Mesenchymal stem cell (in vitro differentiated cells and primary cell): ENCODE data around the gene HCN4.

Experiments
- DNase-seq: peaks from one replicate; pipeline ENCODE4 v3.0.0-alpha.2; 2013
- H2AFZ ChIP-seq: one replicate; pipeline ENCODE4 v1.6.1; 2013; ENCODE audit warnings: low read depth, mild to moderate bottlenecking, control low read depth, inconsistent platforms, low read length, moderate library complexity
- H2AK5ac ChIP-seq: 2 replicates; pipeline ENCODE4 v1.6.1; 2013; ENCODE audit warnings: low read length, moderate library complexity, mild to moderate bottlenecking, inconsistent platforms; ENCODE audit not compliant: severe bottlenecking
- H2BK120ac ChIP-seq: one replicate; pipeline ENCODE4 v1.6.1; 2013; ENCODE audit warnings: low read depth, mild to moderate bottlenecking, inconsistent platforms, low read length, moderate library complexity
- H2BK12ac ChIP-seq, 2 experiments: one replicate each; pipeline ENCODE4 v1.6.1; 2013; ENCODE audit warnings: inconsistent platforms in 2 of 2, low read length in 2 of 2, mild to moderate bottlenecking in 2 of 2, moderate library complexity in 2 of 2, control low read depth in 1 of 2
- H2BK15ac ChIP-seq: one replicate; pipeline ENCODE4 v1.6.1; 2013; ENCODE audit warnings: mild to moderate bottlenecking, low read depth, inconsistent platforms; ENCODE audit not compliant: poor library complexity, severe bottlenecking
- H2BK5ac ChIP-seq: 2 replicates; pipeline ENCODE4 v1.6.1; 2013; ENCODE audit warnings: low read depth, mild to moderate bottlenecking, low read length, control low read depth, inconsistent platforms; ENCODE audit not compliant: poor library complexity, severe bottlenecking
- H3K14ac ChIP-seq, 2 experiments: one replicate each; pipeline ENCODE4 v1.6.1; 2013; ENCODE audit warnings: inconsistent platforms in 2 of 2, low read length in 2 of 2, control low read depth in 1 of 2, mild to moderate bottlenecking in 1 of 2, moderate library complexity in 1 of 2
- H3K18ac ChIP-seq, 2 experiments: one replicate each; pipeline ENCODE4 v1.6.1; 2013; ENCODE audit warnings: inconsistent platforms in 2 of 2, low read length in 2 of 2, control low read depth in 1 of 2, low read depth in 1 of 2, mild to moderate bottlenecking in 1 of 2
- H3K23ac ChIP-seq, 2 experiments: one replicate each; pipeline ENCODE4 v1.6.1; 2013; ENCODE audit warnings: inconsistent platforms in 2 of 2, low read length in 2 of 2, mild to moderate bottlenecking in 2 of 2, moderate library complexity in 2 of 2, control low read depth in 1 of 2
- H3K27ac ChIP-seq: 2 replicates; pipeline ENCODE4 v1.5.1; 2013; ENCODE audit warnings: mild to moderate bottlenecking, moderate library complexity, low read length, control low read depth, inconsistent platforms; ENCODE audit not compliant: poor library complexity, severe bottlenecking
- H3K27me3 ChIP-seq, 2 experiments: 2 replicates each; pipeline versions ENCODE4 v1.6.1 to v1.7.0; 2013; ENCODE audit warnings: low read length in 2 of 2, mild to moderate bottlenecking in 2 of 2, moderate library complexity in 2 of 2, control low read depth in 1 of 2, inconsistent platforms in 1 of 2; ENCODE audit not compliant: control insufficient read depth in 1 of 2, insufficient read depth in 1 of 2
- H3K36me3 ChIP-seq, 2 experiments: 2 replicates each; pipeline versions ENCODE4 v1.6.1 to v1.7.0; 2013; ENCODE audit warnings: low read length in 2 of 2, control low read depth in 1 of 2, inconsistent platforms in 1 of 2, low read depth in 1 of 2, mild to moderate bottlenecking in 1 of 2; ENCODE audit not compliant: insufficient read depth in 2 of 2, control insufficient read depth in 1 of 2
- H3K4ac ChIP-seq, 2 experiments: one replicate each; pipeline ENCODE4 v1.6.1; 2013; ENCODE audit warnings: inconsistent platforms in 2 of 2, low read length in 2 of 2, mild to moderate bottlenecking in 2 of 2, moderate library complexity in 2 of 2, control low read depth in 1 of 2, low read depth in 1 of 2
- H3K4me1 ChIP-seq: 2 replicates; pipeline ENCODE4 v1.6.1; 2013; ENCODE audit warnings: low read depth, low read length, control low read depth; ENCODE audit not compliant: control insufficient read depth, insufficient read depth
- H3K4me2 ChIP-seq: 2 replicates; pipeline ENCODE4 v1.6.1; 2013; ENCODE audit warnings: low read length, mild to moderate bottlenecking, inconsistent platforms; ENCODE audit not compliant: poor library complexity, severe bottlenecking
- H3K4me3 ChIP-seq, 2 experiments: 2 replicates each; pipeline versions ENCODE4 v1.5.1 to v1.7.0; 2013; ENCODE audit warnings: low read length in 2 of 2, mild to moderate bottlenecking in 2 of 2, control low read depth in 1 of 2, low read depth in 1 of 2; ENCODE audit not compliant: insufficient read depth in 1 of 2
- H3K79me1 ChIP-seq: replicated peaks from 2 replicates; pipeline ENCODE4 v1.6.1; 2013; ENCODE audit warnings: mild to moderate bottlenecking, control low read depth, low read length, inconsistent platforms; ENCODE audit not compliant: poor library complexity, severe bottlenecking
- H3K9ac ChIP-seq: 2 replicates; pipeline ENCODE4 v1.7.0; 2013; ENCODE audit warnings: mild to moderate bottlenecking, low read length, moderate library complexity
- H3K9me3 ChIP-seq: 2 replicates; pipeline ENCODE4 v1.7.0; 2013; ENCODE audit warnings: mild to moderate bottlenecking, low read length; ENCODE audit not compliant: control insufficient read depth
- H4K8ac ChIP-seq: one replicate; pipeline ENCODE4 v1.6.1; 2013; ENCODE audit warnings: inconsistent platforms, mild to moderate bottlenecking, low read length, moderate library complexity
- H4K91ac ChIP-seq: one replicate; pipeline ENCODE4 v1.6.1; 2013; ENCODE audit warnings: mild to moderate bottlenecking, low read length, inconsistent platforms
- WGBS: methylation state at CpG from one replicate; pipeline ENCODE4 v1.1.7; 2013; ENCODE audit warnings: mixed read lengths; 5-methylcytosine and 5-hydroxymethylcytosine counted together

HCN4 gene

DNA sequence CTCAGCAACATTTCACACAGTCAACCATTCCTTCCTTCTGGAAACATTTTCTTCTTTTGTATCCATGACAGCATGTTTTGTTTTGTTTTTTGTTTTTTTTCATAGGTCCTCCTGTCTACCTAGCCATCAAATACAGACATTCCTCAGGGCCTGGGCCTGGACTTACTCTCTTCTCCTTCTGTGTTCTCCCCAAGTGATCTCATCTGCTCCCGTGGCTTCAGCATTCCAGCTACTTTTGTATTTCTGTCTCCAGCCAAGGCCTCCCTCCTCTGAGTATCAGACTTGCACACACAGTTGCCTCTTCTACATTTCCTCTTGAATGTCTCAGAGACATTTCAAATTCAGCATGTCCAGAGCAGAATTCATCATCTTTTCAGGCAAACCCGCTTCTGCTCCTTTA, 82.4 kb downstream of the HCN4 start:
- no peak overlapping the region for H3K14ac ChIP-seq
- no peak overlapping the region for H2BK5ac ChIP-seq
- no peak overlapping the region for H2BK15ac ChIP-seq
- peaks cover 7 to 36% of the 10 kb centered on the region in 2 experiments for H3K36me3 ChIP-seq
- H3K18ac ChIP-seq, result no peak overlapping the region
- no peak for DNase-seq
- H3K4me2 ChIP-seq, result no peak overlapping the region
- peak overlapping the region; percentile 10 for H3K27ac ChIP-seq
- no peak overlapping the region for H2BK120ac ChIP-seq
- no peak overlapping the region for H3K9ac ChIP-seq
- H2AFZ ChIP-seq, result no peak overlapping the region
- H3K27me3 ChIP-seq, result no peaks in the 10 kb centered on the region
- H3K4me1 ChIP-seq, result peaks cover 8% of the 10 kb centered on the region
- no peaks in the 10 kb centered on the region for H3K9me3 ChIP-seq
- no peak overlapping the region for H2AK5ac ChIP-seq
- no peak overlapping the region for H2BK12ac ChIP-seq
- 85% methylated on average over 2 of the region's 2 CpGs for WGBS
- H3K79me1 ChIP-seq, result no peaks in the 10 kb centered on the region
- no peak overlapping the region for H4K91ac ChIP-seq
- H4K8ac ChIP-seq, result no peak overlapping the region
- no peak overlapping the region for H3K4me3 ChIP-seq
- H3K4ac ChIP-seq, result no peak overlapping the region
- H3K23ac ChIP-seq, result no peak overlapping the region

DNA sequence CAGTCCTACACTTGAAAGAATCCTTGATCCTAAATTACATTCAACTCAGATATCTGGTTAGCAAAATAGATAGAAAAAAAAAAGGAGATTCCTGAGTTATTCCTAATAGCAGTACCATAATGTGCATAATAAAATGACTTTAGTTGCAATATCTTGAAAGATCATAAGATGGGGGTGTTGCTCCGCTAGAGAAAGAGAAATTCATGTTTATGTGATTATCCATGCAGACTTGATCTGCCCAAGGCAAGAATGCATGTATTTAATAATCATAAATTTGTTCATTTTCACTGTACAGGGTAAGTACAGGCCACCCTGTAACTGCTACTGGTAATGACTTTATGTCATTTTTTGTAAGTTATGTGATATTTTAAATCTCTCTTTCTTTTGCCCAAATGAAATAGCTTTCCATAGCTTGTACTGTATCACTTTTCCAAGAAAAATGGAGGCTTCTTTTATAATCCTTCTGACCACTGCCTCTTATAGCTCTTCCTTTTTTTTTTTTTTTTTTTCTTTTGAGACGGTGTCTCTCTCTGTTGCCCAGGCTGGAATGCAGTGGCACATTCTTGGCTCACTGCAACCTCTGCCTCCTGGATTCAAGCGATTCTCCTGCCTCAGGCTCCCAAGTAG, 84.6 kb downstream of the HCN4 start:
- H2BK15ac ChIP-seq, result no peak overlapping the region
- H2AFZ ChIP-seq, result no peak overlapping the region
- peaks cover 3 to 29% of the 10 kb centered on the region in 2 experiments for H3K36me3 ChIP-seq
- peaks cover 8% of the 10 kb centered on the region for H3K4me1 ChIP-seq
- no peaks in the 10 kb centered on the region for H3K79me1 ChIP-seq
- H3K4me2 ChIP-seq, result no peak overlapping the region
- H3K27me3 ChIP-seq, result no peaks in the 10 kb centered on the region
- WGBS, result 93% methylated on average over 2 of the region's 3 CpGs
- H3K4ac ChIP-seq, result no peak overlapping the region
- H3K23ac ChIP-seq, result no peak overlapping the region
- no peak overlapping the region for H3K4me3 ChIP-seq
- H2AK5ac ChIP-seq, result no peak overlapping the region
- no peak overlapping the region for H3K14ac ChIP-seq
- no peak for DNase-seq
- H3K27ac ChIP-seq, result peak overlapping the region; percentile 67
- no peak overlapping the region for H3K9ac ChIP-seq
- H2BK12ac ChIP-seq, result no peak overlapping the region
- H3K9me3 ChIP-seq, result no peaks in the 10 kb centered on the region
- no peak overlapping the region for H3K18ac ChIP-seq
- no peak overlapping the region for H4K91ac ChIP-seq
- H2BK120ac ChIP-seq, result no peak overlapping the region
- no peak overlapping the region for H4K8ac ChIP-seq
- no peak overlapping the region for H2BK5ac ChIP-seq

DNA sequence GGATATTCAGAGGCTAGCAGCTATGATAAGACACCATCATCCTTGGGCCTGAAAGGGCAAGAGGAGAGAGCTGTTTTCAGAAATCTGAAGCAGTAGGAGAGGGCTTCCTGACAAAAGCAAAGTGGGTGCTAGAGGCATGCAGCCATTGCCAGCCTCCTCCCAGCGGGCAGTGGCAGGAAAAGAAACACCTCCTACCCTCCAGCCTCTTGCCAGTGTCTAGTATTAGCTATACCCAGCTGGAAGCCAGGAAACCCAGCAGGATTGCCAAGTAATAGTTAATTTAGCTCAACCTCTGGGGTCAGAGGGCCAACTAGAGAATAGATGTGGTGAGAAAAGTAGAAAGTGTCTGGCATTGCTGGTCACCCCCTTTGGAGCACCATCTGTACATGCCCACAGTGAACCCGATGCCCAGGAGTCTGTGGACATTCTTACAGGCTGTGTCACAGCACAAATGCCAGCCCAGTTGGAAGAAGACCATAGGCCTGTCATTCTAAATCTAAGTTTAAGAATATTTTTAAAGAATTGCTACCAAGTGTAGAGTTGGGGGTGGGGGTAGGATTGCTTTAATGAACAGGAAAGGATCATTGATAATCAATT, 85.3 kb downstream of the HCN4 start:
- Histone ChIP-seq H3K36me3 (peaks cover 3 to 22% of the 10 kb centered on the region in 2 experiments), H3K4me1 (peaks cover 8% of the 10 kb centered on the region), H2BK120ac (no peak overlapping the region), H3K23ac (no peak overlapping the region), H3K4me3 (no peak overlapping the region), H2BK12ac (no peak overlapping the region), H2AK5ac (no peak overlapping the region), H3K27me3 (no peaks in the 10 kb centered on the region), H3K18ac (no peak overlapping the region), H2BK15ac (no peak overlapping the region), H3K4ac (no peak overlapping the region), H3K79me1 (no peaks in the 10 kb centered on the region), H2AFZ (no peak overlapping the region), H2BK5ac (no peak overlapping the region), H3K27ac (peak overlapping the region; percentile 67), H4K8ac (no peak overlapping the region), H3K14ac (no peak overlapping the region), H3K9ac (no peak overlapping the region), H3K4me2 (no peak overlapping the region), H3K9me3 (no peaks in the 10 kb centered on the region), H4K91ac (no peak overlapping the region)
- 93% methylated on average over 2 of the region's 2 CpGs for WGBS
- DNase-seq, result no peak

- H2AK5ac ChIP-seq, result no peak overlapping the region
- H2BK15ac ChIP-seq, result no peak overlapping the region
- no peak overlapping the region for H3K18ac ChIP-seq
- no peak overlapping the region for H2BK120ac ChIP-seq
- H2AFZ ChIP-seq, result no peak overlapping the region
- H3K14ac ChIP-seq, result no peak overlapping the region
- H2BK5ac ChIP-seq, result no peak overlapping the region
- no peaks in the 10 kb centered on the region for H3K27me3 ChIP-seq
- H3K27ac ChIP-seq, result peak overlapping the region; percentile 67
- H3K79me1 ChIP-seq, result no peaks in the 10 kb centered on the region
- H3K4me3 ChIP-seq, result no peak overlapping the region
- no peak overlapping the region for H4K91ac ChIP-seq
- H3K4ac ChIP-seq, result no peak overlapping the region
- no peak overlapping the region for H3K9ac ChIP-seq
- DNase-seq, result no peak
- 100% methylated on average over 2 of the region's 8 CpGs for WGBS
- no peak overlapping the region for H3K4me2 ChIP-seq
- no peak overlapping the region for H3K23ac ChIP-seq
- no peak overlapping the region for H2BK12ac ChIP-seq
- H4K8ac ChIP-seq, result no peak overlapping the region
- peaks cover 3 to 15% of the 10 kb centered on the region in 2 experiments for H3K36me3 ChIP-seq
- H3K4me1 ChIP-seq, result peaks cover 9% of the 10 kb centered on the region
- H3K9me3 ChIP-seq, result no peaks in the 10 kb centered on the region
Observed at GRCh38 chr15:73282567-73283365, 86.0 kb downstream of the HCN4 start.
